Hematopoietic multipotent progenitor cell treated with erythropoietin and hydrocortisone succinate and interleukin-3 and kit ligand, for 17 days (in vitro differentiated cells): ENCODE data around the gene USP6NL.
A peak's percentile ranks its signal among the peaks of the same experiment; 100 is the strongest.

Experiments
- DNase-seq: peaks from one replicate; pipeline ENCODE4 v3.0.0-alpha.2; 2015; ENCODE audit warnings: low spot score

Gene USP6NL

DNA sequence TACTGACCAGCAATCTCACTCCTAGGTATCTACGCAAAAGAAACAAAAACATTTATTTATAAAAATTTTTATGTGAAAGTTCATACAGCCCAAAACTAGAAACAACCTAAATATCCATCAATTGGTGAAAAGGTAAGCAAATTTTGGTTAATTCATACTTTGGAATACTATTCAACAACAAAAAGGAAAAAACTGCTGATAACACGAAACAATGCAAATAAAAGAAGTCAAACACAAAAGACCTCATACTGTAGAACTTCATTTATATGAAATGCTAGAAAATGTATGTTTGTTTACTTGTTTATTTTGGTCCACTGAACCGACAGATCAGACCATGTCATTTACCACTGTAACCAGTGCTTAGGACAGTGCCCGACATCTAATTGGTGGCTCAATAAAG is 60.3 kb downstream of the USP6NL start:
- no peak for DNase-seq

GRCh38 chr10:11548768-11549099 is 62.7 kb downstream of the USP6NL start:
- no peak for DNase-seq

GRCh38 chr10:11548065-11548767 is 63.2 kb downstream of the USP6NL start:
- no peak for DNase-seq

DNA sequence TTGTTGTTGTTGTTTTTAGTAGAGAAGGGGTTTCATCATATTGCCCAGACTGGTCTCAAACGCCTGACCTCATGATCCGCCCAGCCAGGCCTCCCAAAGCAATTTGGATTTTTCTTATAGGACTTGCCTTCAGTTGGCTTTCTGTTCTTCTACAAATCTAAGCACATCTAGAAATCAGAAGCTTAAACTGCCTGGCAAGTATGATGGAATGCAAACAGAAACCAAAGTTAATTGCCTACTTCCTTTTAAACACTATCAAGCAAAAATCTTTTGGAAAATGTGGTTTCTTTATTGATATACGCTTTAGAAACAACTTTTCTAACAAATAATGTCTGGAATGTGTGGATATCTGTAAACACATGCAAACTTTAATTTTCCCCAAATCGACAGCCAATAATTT is 64.9 kb downstream of the USP6NL start:
- no peak for DNase-seq

GRCh38 chr10:11541296-11541695 is 70.2 kb downstream of the USP6NL start:
- DNase-seq, result no peak

GRCh38 chr10:11539191-11539868 is 72.1 kb downstream of the USP6NL start:
- DNase-seq, result peak; percentile 39

DNA sequence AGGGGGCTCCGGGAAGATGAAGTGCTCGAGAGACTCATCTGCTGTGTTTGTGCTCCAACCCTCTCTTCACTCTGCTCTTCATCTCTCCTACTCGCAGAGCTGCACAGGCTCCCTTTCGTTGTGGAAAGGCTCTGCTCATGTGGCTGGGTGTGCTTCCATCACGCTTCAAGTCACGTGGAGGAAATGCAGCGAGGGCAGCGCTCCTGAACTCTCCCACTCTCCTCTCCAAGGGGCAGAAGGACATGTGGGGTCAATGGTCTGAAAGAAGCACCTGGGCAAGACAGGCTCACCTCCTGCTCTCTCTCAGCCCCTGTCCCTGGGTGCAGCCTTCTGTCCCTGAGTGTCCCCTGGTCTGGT is 72.6 kb downstream of the USP6NL start:
- DNase-seq, result no peak

GRCh38 chr10:11536228-11536627 is 75.2 kb downstream of the USP6NL start:
- DNase-seq, result no peak

DNA sequence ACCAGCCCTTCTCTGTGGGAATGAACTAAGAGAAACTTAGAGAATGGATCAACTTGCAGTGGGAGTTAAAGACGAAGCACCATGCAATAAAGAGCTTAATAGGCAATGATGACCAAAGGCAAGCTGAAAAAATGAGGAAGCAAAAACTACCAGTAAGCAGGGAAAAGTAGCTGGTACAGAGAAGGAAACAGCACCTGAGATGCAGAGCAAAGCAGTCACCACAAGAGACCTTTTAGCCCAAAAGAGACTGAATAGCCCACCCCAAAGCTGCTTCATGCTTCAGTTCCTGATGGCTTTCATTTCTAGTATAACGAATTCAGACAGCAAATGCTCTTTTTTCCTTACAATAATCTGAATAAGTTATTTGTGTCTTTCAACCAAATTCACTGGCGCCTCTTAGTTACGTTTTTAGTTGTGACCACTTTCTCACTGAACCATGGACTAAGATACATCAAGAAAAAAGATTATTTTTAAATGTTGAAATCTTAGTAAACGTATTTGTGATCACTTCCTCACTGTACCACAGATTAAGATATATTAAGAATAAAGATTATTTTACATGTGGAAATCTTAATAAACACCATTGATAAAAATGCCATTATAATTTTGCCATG is 76.0 kb downstream of the USP6NL start:
- no peak for DNase-seq

DNA sequence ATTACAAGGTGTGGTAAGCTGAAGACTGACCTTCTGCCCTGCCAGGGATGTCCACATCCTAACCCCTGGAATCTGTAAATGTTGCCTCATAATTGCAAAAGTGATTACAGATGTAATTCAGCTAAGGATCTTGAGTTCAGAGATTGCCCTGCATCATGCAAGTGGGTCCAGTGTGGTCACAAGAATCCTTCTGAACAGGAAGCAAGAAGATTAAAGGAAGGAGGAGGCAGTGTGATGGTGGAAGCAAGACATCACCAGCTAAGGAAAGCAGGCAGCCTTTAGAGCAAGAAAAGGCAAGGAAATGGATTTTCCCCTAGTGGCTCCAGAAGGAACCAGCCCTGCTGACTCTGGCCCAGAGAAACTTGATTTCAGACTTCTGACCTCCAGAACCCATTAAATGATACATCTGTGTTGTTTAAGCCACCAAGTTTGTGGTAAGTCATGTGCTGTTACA is 78.1 kb downstream of the USP6NL start:
- DNase-seq, result no peak

DNA sequence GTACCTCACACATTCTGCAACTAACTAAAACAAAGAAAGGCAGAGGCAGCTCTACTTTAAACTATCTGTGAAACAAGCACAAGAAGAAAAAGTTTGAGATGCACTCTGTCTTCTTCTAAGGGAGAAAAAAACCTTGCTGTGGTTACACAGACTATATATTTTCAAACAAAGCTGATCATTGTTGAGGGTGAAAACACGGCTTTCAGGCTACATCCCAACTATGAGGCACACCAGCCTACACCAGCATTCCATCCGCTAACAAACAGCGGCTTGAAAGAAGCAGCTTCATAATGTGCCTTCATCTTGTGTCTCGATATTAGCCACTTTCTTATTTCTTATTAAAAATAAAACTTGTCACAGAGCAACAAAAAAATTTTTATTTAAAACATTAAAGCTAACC is 79.1 kb downstream of the USP6NL start:
- no peak for DNase-seq

- DNase-seq, result no peak
Observed at GRCh38 chr10:11530806-11531205, 80.6 kb downstream of the USP6NL start.

DNA sequence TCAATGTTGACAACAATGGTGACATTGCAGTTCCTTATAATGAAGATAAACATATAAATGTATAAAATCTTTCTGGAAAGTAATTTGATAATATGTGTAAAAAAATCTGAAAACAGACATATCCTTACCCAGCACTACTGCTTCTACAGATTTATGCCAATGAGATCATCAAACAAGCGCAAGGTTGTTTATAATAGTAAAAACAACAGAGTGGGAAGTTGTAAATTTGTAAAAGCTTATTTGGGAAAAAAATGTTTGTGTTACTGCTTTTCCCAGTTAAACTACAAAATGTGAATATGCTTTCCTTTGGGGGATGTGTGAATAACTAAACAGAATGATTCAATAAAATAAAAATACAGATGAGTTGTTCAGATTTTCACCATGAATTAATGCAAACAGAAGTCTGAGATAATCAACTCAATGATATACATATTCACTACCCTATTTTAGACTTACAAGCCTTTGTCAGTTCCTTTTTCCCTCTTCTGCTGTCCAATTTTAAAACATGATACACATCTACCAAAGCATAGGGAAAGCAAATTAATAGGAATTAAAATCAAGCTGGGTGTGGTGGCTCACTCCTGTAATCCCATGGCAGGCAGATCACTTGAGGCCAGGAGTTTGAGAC is 82.1 kb downstream of the USP6NL start:
- no peak for DNase-seq

DNA sequence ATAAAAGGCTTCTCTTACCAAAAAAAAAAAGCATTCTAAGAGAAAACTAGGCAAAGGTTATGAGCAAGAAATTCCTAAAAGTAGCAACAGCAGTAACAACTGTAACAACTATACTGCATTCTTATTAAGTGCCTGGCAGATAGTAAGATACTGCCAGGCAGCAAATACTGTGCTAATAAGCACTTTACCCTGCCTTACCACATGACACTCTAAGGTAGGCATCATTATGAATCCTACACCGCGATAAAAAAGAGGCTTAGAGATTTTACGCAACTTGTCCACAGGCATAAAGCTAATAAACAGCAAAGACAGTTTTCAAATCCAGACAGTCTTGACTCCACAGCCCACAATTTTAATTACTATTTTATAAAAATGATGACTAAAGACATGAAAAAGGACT is 83.2 kb downstream of the USP6NL start:
- no peak for DNase-seq

GRCh38 chr10:11527691-11528255 is 83.7 kb downstream of the USP6NL start:
- peak; percentile 27 for DNase-seq

- no peak for DNase-seq
Observed at GRCh38 chr10:11527068-11527467, 84.4 kb downstream of the USP6NL start.

GRCh38 chr10:11525503-11525902 is 85.9 kb downstream of the USP6NL start:
- no peak for DNase-seq

DNA sequence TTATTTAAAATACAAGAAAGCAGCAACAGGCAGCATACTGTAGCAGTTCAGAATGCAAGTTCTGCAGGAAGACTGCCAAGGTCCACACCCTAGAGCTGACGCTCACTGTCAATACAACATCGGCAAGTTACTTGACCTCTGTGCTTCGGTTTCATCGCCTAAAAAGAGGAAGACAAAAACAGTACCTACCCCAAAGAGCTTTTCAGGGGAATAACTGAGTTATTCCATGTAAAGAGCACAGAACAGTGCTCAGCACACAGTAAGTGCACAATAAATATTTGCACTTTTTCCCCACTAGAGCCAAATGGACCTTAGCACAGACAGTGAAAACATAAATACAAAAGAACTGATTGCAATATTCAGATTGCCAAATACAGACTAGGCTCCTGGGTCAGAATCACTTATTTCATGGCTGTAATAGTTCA is 88.6 kb downstream of the USP6NL start:
- DNase-seq, result no peak

DNA sequence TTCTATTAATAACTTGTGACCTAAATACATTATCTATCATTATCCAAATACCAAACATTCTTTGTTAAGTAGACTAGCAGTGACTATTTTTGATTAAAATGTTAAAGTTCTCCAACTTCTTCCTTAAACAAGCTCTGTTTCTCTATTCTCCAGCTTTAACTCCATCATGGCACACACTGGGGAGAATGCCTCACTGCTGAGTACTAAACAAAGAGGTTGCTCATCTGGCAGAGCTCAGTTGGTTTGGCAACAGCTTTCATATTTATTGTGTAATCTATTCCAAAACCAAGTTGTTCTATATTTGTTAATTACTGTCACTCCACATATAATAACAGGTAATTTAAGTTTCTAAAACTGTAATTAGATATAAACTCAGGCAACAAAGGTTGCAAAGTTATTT is 89.6 kb downstream of the USP6NL start:
- DNase-seq, result no peak

- no peak for DNase-seq
Observed at GRCh38 chr10:11520892-11521291, 90.6 kb downstream of the USP6NL start.

GRCh38 chr10:11517150-11517549 is 94.3 kb downstream of the USP6NL start:
- no peak for DNase-seq

DNA sequence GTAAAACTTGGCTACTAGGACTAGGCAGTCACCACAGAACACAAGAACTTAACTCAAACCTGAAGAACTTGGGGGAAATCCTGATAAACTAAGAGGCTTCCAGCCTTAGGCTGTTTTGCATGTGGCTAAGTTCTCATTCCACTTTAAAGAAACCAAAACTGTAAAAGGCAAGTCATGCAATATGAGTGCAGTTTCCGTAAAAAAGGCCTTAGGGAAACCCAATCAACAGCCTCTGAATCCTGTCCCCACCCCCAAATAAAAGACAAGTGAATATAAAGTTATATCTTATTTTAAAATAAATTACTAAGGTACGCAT is 95.1 kb downstream of the USP6NL start:
- no peak for DNase-seq
